ENCODE data around the gene ADAMTS14.

Gene ADAMTS14

GRCh38 chr10:70738006-70738760 is 65.9 kb downstream of the ADAMTS14 start:
- H3K4me3 ChIP-seq (ENCODE audit: low read depth, low read length) = no peak overlapping the region
- no peak for TF ChIP-seq CTCF (IDR thresholded peaks at IDR 0.05; ENCODE audit: low read depth, low read length)

GRCh38 chr10:70738761-70739121 is 66.4 kb downstream of the ADAMTS14 start:
- no peak for TF ChIP-seq CTCF (IDR thresholded peaks at IDR 0.05; ENCODE audit: low read depth, low read length)
- H3K4me3 ChIP-seq (ENCODE audit: low read depth, low read length) = no peak overlapping the region

GRCh38 chr10:70740406-70741288 is 68.3 kb downstream of the ADAMTS14 start:
- no peak for TF ChIP-seq CTCF (IDR thresholded peaks at IDR 0.05; ENCODE audit: low read depth, low read length)
- no peak overlapping the region for H3K4me3 ChIP-seq (ENCODE audit: low read depth, low read length)

- no peak overlapping the region for H3K4me3 ChIP-seq (ENCODE audit: low read depth, low read length)
Measured at GRCh38 chr10:70742537-70743429, 70.5 kb downstream of the ADAMTS14 start.

GRCh38 chr10:70743430-70743788 is 71.1 kb downstream of the ADAMTS14 start:
- TF ChIP-seq CTCF (IDR thresholded peaks at IDR 0.05; ENCODE audit: low read depth, low read length) = no peak
- no peak overlapping the region for H3K4me3 ChIP-seq (ENCODE audit: low read depth, low read length)

More at GRCh38 chr10:70742537-70743429, 70.5 kb downstream of the ADAMTS14 start:
- TF ChIP-seq CTCF (IDR thresholded peaks at IDR 0.05; ENCODE audit: low read depth, low read length) = no peak

- no peak for TF ChIP-seq CTCF (IDR thresholded peaks at IDR 0.05; ENCODE audit: low read depth, low read length)
- H3K4me3 ChIP-seq (ENCODE audit: low read depth, low read length) = no peak overlapping the region
Measured at GRCh38 chr10:70743879-70744278, 71.6 kb downstream of the ADAMTS14 start.
